Measurements from ENCODE around the gene NINL.

The NINL gene

DNA sequence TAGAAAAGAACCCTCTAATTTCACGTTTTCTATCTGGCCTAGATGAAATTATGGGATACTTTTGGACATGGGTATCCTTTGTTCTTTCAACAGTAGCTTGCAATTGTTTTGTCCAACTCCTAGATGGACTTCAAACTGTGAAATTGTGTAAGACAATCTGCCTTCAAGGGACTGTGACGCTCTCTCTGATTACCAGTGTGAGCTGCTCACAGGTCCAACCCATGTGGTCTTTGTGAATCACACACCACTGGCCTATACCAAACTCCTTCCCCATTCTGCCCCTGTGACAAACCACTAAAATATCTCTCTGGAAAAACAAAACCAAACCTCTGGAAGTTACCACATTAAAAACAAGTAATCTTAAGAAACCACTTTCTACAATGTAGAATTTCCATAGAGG, 59.5 kb downstream of the NINL start:
- DNase-seq = no peak

DNA sequence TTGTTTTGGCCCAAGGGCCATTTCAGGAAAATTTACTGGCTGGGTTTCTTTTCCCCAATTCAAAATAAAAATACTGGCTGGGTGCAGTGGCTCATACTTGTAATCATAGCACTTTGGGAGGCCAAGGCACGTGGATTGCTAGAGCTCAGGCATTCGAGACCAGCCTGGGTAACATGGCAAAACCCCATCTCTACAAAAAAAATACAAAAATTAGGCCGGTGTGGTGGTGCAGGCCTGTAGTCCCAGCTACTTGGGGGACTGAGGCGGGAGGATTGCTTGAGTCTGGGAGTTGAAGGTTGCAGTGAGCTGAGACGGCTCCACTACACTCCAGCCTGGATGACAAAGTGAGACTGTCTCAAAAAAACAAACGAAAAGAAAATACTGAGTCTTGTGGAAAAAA, 60.0 kb downstream of the NINL start:
- no peaks in the 10 kb centered on the region for H3K36me3 ChIP-seq (ENCODE audit: control insufficient read depth in 4 of 4, insufficient read depth in 4 of 4, low read length in 3 of 4)
- H3K4me3 ChIP-seq (ENCODE audit: control insufficient read depth in 1 of 7, extremely low read depth in 1 of 7, insufficient read depth in 4 of 7, low read depth in 2 of 7, low read length in 6 of 7) = no peak overlapping the region
- H3K27me3 ChIP-seq (replicated peaks in 2 of 5; ENCODE audit: control insufficient read depth in 4 of 5, insufficient read depth in 5 of 5, low read length in 4 of 5) = no peaks in the 10 kb centered on the region
- H3K4me1 ChIP-seq (ENCODE audit: control extremely low read depth in 1 of 4, control insufficient read depth in 4 of 4, insufficient read depth in 4 of 4, low read length in 3 of 4) = no peaks in the 10 kb centered on the region
- WGBS (ENCODE audit: insufficient coverage) = 96% methylated on average over 3 of the region's 6 CpGs
- ChIA-PET CTCF (no interaction called here), POLR2A (no interaction called here)
- no peak overlapping the region for H3K27ac ChIP-seq (ENCODE audit: insufficient read depth in 1 of 2, low read depth in 1 of 2, low read length in 2 of 2, poor library complexity in 1 of 2, severe bottlenecking in 2 of 2)
- no peak for DNase-seq
- peaks cover 0 to 3% (median 0%) of the 10 kb centered on the region in 5 experiments for H3K9me3 ChIP-seq (ENCODE audit: control extremely low read depth in 1 of 5, control insufficient read depth in 4 of 5, insufficient read depth in 2 of 5, low read depth in 1 of 5, low read length in 4 of 5)

More for the DNA sequence above, 59.5 kb downstream of the NINL start:
- no peak overlapping the region for H3K4me3 ChIP-seq (ENCODE audit: control insufficient read depth in 1 of 7, extremely low read depth in 1 of 7, insufficient read depth in 4 of 7, low read depth in 2 of 7, low read length in 6 of 7)
- ChIA-PET POLR2A (no interaction called here), CTCF (no interaction called here)
- H3K4me1 ChIP-seq (ENCODE audit: control extremely low read depth in 1 of 4, control insufficient read depth in 4 of 4, insufficient read depth in 4 of 4, low read length in 3 of 4) = no peaks in the 10 kb centered on the region
- peaks cover 0 to 6% (median 0%) of the 10 kb centered on the region in 5 experiments for H3K9me3 ChIP-seq (ENCODE audit: control extremely low read depth in 1 of 5, control insufficient read depth in 4 of 5, insufficient read depth in 2 of 5, low read depth in 1 of 5, low read length in 4 of 5)
- H3K27ac ChIP-seq (ENCODE audit: insufficient read depth in 1 of 2, low read depth in 1 of 2, low read length in 2 of 2, poor library complexity in 1 of 2, severe bottlenecking in 2 of 2) = no peak overlapping the region
- no peaks in the 10 kb centered on the region for H3K36me3 ChIP-seq (ENCODE audit: control insufficient read depth in 4 of 4, insufficient read depth in 4 of 4, low read length in 3 of 4)
- WGBS (ENCODE audit: insufficient coverage) = 100% methylated on average over 2 of the region's 2 CpGs
- no peaks in the 10 kb centered on the region for H3K27me3 ChIP-seq (replicated peaks in 2 of 5; ENCODE audit: control insufficient read depth in 4 of 5, insufficient read depth in 5 of 5, low read length in 4 of 5)

DNA sequence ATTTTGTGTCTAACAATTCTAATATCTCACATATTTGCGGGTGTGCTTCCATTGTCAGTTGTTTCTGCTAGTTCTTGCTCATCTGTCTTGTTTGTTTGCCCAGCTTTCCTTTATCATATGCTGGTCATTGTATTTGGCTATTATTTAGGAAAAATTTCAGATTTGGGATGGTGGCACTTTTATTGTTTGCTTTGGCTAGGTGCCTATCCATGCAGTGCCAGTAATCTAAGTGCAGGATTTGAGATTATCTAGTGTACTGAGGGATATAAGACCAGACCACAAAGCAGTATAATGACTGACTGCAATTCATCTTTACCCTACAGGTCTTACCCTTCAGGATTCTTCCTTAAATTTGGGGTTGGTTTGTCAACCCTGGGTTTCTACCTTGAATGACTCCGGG, 63.9 kb downstream of the NINL start:
- Histone ChIP-seq H3K27me3 (replicated peaks in 2 of 5; ENCODE audit: control insufficient read depth in 4 of 5, insufficient read depth in 5 of 5, low read length in 4 of 5) (no peaks in the 10 kb centered on the region), H3K36me3 (ENCODE audit: control insufficient read depth in 4 of 4, insufficient read depth in 4 of 4, low read length in 3 of 4) (no peaks in the 10 kb centered on the region), H3K4me1 (ENCODE audit: control extremely low read depth in 1 of 4, control insufficient read depth in 4 of 4, insufficient read depth in 4 of 4, low read length in 3 of 4) (no peaks in the 10 kb centered on the region), H3K27ac (ENCODE audit: insufficient read depth in 1 of 2, low read depth in 1 of 2, low read length in 2 of 2, poor library complexity in 1 of 2, severe bottlenecking in 2 of 2) (no peak overlapping the region), H3K9me3 (ENCODE audit: control extremely low read depth in 1 of 5, control insufficient read depth in 4 of 5, insufficient read depth in 2 of 5, low read depth in 1 of 5, low read length in 4 of 5) (peaks cover 0 to 4% (median 3%) of the 10 kb centered on the region in 5 experiments), H3K4me3 (ENCODE audit: control insufficient read depth in 1 of 7, extremely low read depth in 1 of 7, insufficient read depth in 4 of 7, low read depth in 2 of 7, low read length in 6 of 7) (no peak overlapping the region)
- WGBS (ENCODE audit: insufficient coverage) = 80% methylated on average over 1 of the region's 2 CpGs
- ChIA-PET POLR2A (no interaction called here), CTCF (no interaction called here)
- DNase-seq = no peak

DNA sequence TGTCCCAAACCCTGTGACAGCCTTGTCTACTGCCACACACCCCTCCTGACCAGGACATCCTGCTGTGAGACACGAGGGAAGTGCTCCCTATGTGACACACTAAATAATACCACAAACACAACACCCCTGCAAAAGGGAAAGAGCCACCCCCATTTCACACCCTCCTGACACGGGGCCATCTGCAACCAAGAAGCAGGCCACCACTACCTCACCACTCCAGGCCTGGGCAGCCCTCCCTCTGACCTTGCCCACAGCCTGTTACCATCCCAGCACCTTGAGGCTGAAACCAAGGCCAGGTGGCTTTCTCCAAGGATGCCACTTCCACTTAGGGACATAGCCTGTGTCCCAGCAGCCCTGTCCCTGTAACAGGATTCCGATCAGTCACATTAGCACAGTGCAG, 68.2 kb downstream of the NINL start:
- DNase-seq = no peak
- POLR2A ChIA-PET = no interaction called here
- H3K9me3 ChIP-seq (ENCODE audit: control extremely low read depth in 1 of 5, control insufficient read depth in 4 of 5, insufficient read depth in 2 of 5, low read depth in 1 of 5, low read length in 4 of 5) = peaks cover 0 to 28% (median 17%) of the 10 kb centered on the region in 5 experiments
- no peak overlapping the region for H3K4me3 ChIP-seq (ENCODE audit: control insufficient read depth in 1 of 7, extremely low read depth in 1 of 7, insufficient read depth in 4 of 7, low read depth in 2 of 7, low read length in 6 of 7)
- no peak overlapping the region for H3K27ac ChIP-seq (ENCODE audit: insufficient read depth in 1 of 2, low read depth in 1 of 2, low read length in 2 of 2, poor library complexity in 1 of 2, severe bottlenecking in 2 of 2)
- H3K36me3 ChIP-seq (ENCODE audit: control insufficient read depth in 4 of 4, insufficient read depth in 4 of 4, low read length in 3 of 4) = no peaks in the 10 kb centered on the region
- CTCF ChIA-PET = no interaction called here
- H3K4me1 ChIP-seq (ENCODE audit: control extremely low read depth in 1 of 4, control insufficient read depth in 4 of 4, insufficient read depth in 4 of 4, low read length in 3 of 4) = no peaks in the 10 kb centered on the region
- no peaks in the 10 kb centered on the region for H3K27me3 ChIP-seq (replicated peaks in 2 of 5; ENCODE audit: control insufficient read depth in 4 of 5, insufficient read depth in 5 of 5, low read length in 4 of 5)
- 95% methylated on average over 2 of the region's 3 CpGs for WGBS (ENCODE audit: insufficient coverage)

DNA sequence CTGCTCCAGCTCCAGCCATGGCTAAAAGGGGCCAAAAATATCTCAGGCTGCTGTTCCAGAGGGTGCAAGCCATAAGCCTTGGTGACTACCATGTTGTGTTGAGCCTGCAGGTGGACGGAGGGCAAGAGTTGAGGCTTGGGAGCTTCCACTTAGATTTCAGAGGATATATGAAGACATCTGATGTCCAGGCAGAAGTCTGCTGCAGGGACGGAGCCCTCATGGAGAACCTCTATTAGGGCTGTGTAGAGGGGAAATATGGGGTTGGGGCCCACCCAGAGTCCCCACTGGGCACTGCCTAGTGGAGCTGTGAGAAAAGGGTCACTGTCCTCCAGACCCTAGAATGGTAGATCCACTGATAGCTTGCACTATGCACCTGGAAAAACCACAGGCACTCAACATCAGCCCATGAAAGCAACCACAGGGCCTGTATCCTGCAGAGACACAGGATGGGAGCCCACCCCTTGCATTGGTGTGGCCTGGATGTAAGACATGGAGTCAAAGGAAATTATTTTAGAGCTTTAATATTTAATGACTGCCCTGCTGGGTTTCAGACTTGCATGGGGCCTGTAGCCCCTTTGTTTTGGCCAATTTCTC, 70.5 kb downstream of the NINL start:
- H3K27ac ChIP-seq (ENCODE audit: insufficient read depth in 1 of 2, low read depth in 1 of 2, low read length in 2 of 2, poor library complexity in 1 of 2, severe bottlenecking in 2 of 2) = no peak overlapping the region
- H3K36me3 ChIP-seq (ENCODE audit: control insufficient read depth in 4 of 4, insufficient read depth in 4 of 4, low read length in 3 of 4) = no peaks in the 10 kb centered on the region
- no peak for DNase-seq
- peak overlapping the region in 1 of 7 experiments; percentile 2 for H3K4me3 ChIP-seq (ENCODE audit: control insufficient read depth in 1 of 7, extremely low read depth in 1 of 7, insufficient read depth in 4 of 7, low read depth in 2 of 7, low read length in 6 of 7)
- ChIA-PET POLR2A (interaction anchor here (0.7 kb wide), 1 partner anchor 24 kb away, joined by 3 read pairs; no protein-coding TSS in a partner anchor), CTCF (no interaction called here)
- no peaks in the 10 kb centered on the region for H3K27me3 ChIP-seq (replicated peaks in 2 of 5; ENCODE audit: control insufficient read depth in 4 of 5, insufficient read depth in 5 of 5, low read length in 4 of 5)
- peaks cover 0 to 32% (median 17%) of the 10 kb centered on the region in 5 experiments for H3K9me3 ChIP-seq (ENCODE audit: control extremely low read depth in 1 of 5, control insufficient read depth in 4 of 5, insufficient read depth in 2 of 5, low read depth in 1 of 5, low read length in 4 of 5)
- H3K4me1 ChIP-seq (ENCODE audit: control extremely low read depth in 1 of 4, control insufficient read depth in 4 of 4, insufficient read depth in 4 of 4, low read length in 3 of 4) = no peaks in the 10 kb centered on the region
- WGBS (ENCODE audit: insufficient coverage) = 100% methylated on average over 2 of the region's 2 CpGs

DNA sequence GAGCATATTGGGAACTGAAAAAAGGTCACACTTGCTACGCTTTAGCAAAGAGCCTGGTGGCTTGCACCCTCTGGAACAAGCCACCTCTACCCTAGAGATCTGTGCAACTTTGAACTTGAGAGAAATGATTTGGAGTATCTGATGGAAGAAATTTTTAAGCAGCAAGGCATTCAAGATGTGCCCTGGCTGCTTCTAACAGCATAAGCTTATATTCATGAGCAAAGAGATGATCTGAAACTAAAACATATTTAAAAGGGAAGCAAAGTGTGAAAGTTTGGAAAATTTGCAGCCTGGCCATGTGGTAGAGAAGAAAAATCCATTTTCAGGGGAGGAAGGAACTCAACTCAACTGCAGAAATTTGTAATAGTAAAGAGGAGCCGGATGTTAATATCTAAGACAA, 71.1 kb downstream of the NINL start:
- H3K27me3 ChIP-seq (replicated peaks in 2 of 5; ENCODE audit: control insufficient read depth in 4 of 5, insufficient read depth in 5 of 5, low read length in 4 of 5) = no peaks in the 10 kb centered on the region
- no peak for DNase-seq
- ChIA-PET CTCF (no interaction called here), POLR2A (interaction anchor here (0.7 kb wide), 1 partner anchor 24 kb away, joined by 3 read pairs; no protein-coding TSS in a partner anchor)
- H3K4me1 ChIP-seq (ENCODE audit: control extremely low read depth in 1 of 4, control insufficient read depth in 4 of 4, insufficient read depth in 4 of 4, low read length in 3 of 4) = no peaks in the 10 kb centered on the region
- H3K36me3 ChIP-seq (ENCODE audit: control insufficient read depth in 4 of 4, insufficient read depth in 4 of 4, low read length in 3 of 4) = no peaks in the 10 kb centered on the region
- H3K9me3 ChIP-seq (ENCODE audit: control extremely low read depth in 1 of 5, control insufficient read depth in 4 of 5, insufficient read depth in 2 of 5, low read depth in 1 of 5, low read length in 4 of 5) = peaks cover 0 to 32% (median 17%) of the 10 kb centered on the region in 5 experiments
- no peak overlapping the region for H3K4me3 ChIP-seq (ENCODE audit: control insufficient read depth in 1 of 7, extremely low read depth in 1 of 7, insufficient read depth in 4 of 7, low read depth in 2 of 7, low read length in 6 of 7)
- WGBS (ENCODE audit: insufficient coverage) = 100% methylated on average over 1 of the region's 2 CpGs
- H3K27ac ChIP-seq (ENCODE audit: insufficient read depth in 1 of 2, low read depth in 1 of 2, low read length in 2 of 2, poor library complexity in 1 of 2, severe bottlenecking in 2 of 2) = no peak overlapping the region

DNA sequence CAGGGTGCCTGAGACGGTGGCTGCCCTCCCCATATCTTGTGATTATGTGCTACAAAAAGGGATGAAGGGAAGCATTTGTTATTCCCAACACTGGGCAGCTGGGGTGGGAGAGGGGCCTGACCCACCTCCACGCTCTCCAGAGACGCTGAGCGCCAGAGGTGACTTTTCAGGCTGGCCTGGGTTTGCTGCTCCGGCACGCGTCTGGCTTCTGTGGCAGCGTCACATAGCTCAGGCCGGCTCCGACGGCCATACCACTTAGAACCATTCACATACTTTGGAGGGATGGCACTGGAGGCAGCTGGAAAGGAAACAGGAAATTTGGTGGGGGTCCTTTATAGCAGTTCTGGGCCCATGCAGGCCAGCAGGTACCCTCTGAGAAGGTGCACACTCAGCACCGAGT, 72.6 kb downstream of the NINL start:
- Histone ChIP-seq H3K4me3 (ENCODE audit: control insufficient read depth in 1 of 7, extremely low read depth in 1 of 7, insufficient read depth in 4 of 7, low read depth in 2 of 7, low read length in 6 of 7) (no peak overlapping the region), H3K27me3 (replicated peaks in 2 of 5; ENCODE audit: control insufficient read depth in 4 of 5, insufficient read depth in 5 of 5, low read length in 4 of 5) (no peaks in the 10 kb centered on the region), H3K36me3 (ENCODE audit: control insufficient read depth in 4 of 4, insufficient read depth in 4 of 4, low read length in 3 of 4) (no peaks in the 10 kb centered on the region), H3K9me3 (ENCODE audit: control extremely low read depth in 1 of 5, control insufficient read depth in 4 of 5, insufficient read depth in 2 of 5, low read depth in 1 of 5, low read length in 4 of 5) (peaks cover 0 to 32% (median 17%) of the 10 kb centered on the region in 5 experiments), H3K27ac (ENCODE audit: insufficient read depth in 1 of 2, low read depth in 1 of 2, low read length in 2 of 2, poor library complexity in 1 of 2, severe bottlenecking in 2 of 2) (no peak overlapping the region), H3K4me1 (ENCODE audit: control extremely low read depth in 1 of 4, control insufficient read depth in 4 of 4, insufficient read depth in 4 of 4, low read length in 3 of 4) (no peaks in the 10 kb centered on the region)
- WGBS (ENCODE audit: insufficient coverage) = 97% methylated on average over 12 of the region's 12 CpGs
- CTCF ChIA-PET = no interaction called here
- POLR2A ChIA-PET = no interaction called here
- DNase-seq = no peak
